WTC11 (cell line): ENCODE data around the gene DAO.

Experiments used
- ATF6 ChIP-seq: sonication (generic); formaldehyde crosslinking; IDR thresholded peaks from 2 replicates; pipeline ENCODE4 v1.8.1; 2023; ENCODE audit warnings: mild to moderate bottlenecking, missing genetic modification reagents
- CREB1 ChIP-seq: sonication (generic); formaldehyde crosslinking; IDR thresholded peaks from 2 replicates; pipeline ENCODE4 v1.8.0; 2023; ENCODE audit warnings: mild to moderate bottlenecking, missing genetic modification reagents
- CTCF ChIP-seq: fragments of 200-600 bp; IDR thresholded peaks from 2 replicates; pipeline ENCODE4 v1.8.0; 2022; ENCODE audit warnings: antibody characterized with exemption
- MAX ChIP-seq: sonication (generic); formaldehyde crosslinking; IDR thresholded peaks from 2 replicates; pipeline ENCODE4 v1.8.0; 2022; ENCODE audit warnings: mild to moderate bottlenecking, missing genetic modification reagents
- NR1H2 ChIP-seq: sonication (generic); formaldehyde crosslinking; IDR thresholded peaks from 2 replicates; pipeline ENCODE4 v1.9.0; 2021; ENCODE audit warnings: mild to moderate bottlenecking, moderate library complexity, missing genetic modification reagents
- NR2C2 ChIP-seq: sonication (generic); formaldehyde crosslinking; IDR thresholded peaks from 2 replicates; pipeline ENCODE4 v1.8.0; 2022; ENCODE audit warnings: mild to moderate bottlenecking, missing genetic modification reagents
- TEAD4 ChIP-seq: sonication (generic); formaldehyde crosslinking; IDR thresholded peaks from 2 replicates; pipeline ENCODE4 v1.8.0; 2022; ENCODE audit warnings: mild to moderate bottlenecking, missing genetic modification reagents
- TF ChIP-seq, protein P1 (sequence below): sonication (generic); formaldehyde crosslinking; IDR thresholded peaks from 2 replicates; pipeline ENCODE4 v1.8.0; 2023; ENCODE audit warnings: mild to moderate bottlenecking, missing genetic modification reagents
- TF ChIP-seq, protein P2 (sequence below): fragments of 250-450 bp; sonication (Bioruptor Pico); IDR thresholded peaks from 2 replicates; pipeline ENCODE4 v1.9.0; 2021; ENCODE audit warnings: mild to moderate bottlenecking
- TF ChIP-seq, protein P3 (sequence below): sonication (generic); formaldehyde crosslinking; IDR thresholded peaks from 2 replicates; pipeline ENCODE4 v1.8.1; 2023; ENCODE audit warnings: mild to moderate bottlenecking, moderate library complexity, missing genetic modification reagents

DNA sequence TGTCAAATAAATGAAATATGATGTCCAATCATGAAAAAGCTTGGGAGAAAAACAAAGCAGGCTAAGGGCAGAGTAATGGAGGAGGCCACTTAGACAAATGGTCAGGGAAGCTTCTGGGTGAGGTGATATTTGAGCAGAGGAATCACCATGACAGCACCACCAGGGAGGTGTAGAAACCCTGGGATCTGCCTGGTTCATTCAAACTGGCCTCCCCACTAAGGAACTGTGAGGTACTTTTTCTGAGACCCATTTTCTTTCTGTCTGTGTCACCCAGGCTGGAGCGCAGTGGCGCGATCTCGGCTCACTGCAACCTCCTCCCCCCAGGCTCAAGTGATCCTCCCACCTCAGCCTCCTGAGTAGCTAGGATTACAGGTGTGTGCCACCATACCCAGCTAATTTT lies 14.7 kb upstream of the DAO start:
- no peak for TF ChIP-seq CTCF
- TF ChIP-seq NR2C2 (CRISPR knock-in tag), result no peak
- TF ChIP-seq MAX, result no peak
- no peak for TF ChIP-seq NR1H2 (CRISPR knock-in tag)
- no peak for TF ChIP-seq TEAD4 (CRISPR knock-in tag)
- TF ChIP-seq, protein P1, sequence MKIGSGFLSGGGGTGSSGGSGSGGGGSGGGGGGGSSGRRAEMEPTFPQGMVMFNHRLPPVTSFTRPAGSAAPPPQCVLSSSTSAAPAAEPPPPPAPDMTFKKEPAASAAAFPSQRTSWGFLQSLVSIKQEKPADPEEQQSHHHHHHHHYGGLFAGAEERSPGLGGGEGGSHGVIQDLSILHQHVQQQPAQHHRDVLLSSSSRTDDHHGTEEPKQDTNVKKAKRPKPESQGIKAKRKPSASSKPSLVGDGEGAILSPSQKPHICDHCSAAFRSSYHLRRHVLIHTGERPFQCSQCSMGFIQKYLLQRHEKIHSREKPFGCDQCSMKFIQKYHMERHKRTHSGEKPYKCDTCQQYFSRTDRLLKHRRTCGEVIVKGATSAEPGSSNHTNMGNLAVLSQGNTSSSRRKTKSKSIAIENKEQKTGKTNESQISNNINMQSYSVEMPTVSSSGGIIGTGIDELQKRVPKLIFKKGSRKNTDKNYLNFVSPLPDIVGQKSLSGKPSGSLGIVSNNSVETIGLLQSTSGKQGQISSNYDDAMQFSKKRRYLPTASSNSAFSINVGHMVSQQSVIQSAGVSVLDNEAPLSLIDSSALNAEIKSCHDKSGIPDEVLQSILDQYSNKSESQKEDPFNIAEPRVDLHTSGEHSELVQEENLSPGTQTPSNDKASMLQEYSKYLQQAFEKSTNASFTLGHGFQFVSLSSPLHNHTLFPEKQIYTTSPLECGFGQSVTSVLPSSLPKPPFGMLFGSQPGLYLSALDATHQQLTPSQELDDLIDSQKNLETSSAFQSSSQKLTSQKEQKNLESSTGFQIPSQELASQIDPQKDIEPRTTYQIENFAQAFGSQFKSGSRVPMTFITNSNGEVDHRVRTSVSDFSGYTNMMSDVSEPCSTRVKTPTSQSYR (CRISPR knock-in tag), result no peak
- TF ChIP-seq, protein P2, sequence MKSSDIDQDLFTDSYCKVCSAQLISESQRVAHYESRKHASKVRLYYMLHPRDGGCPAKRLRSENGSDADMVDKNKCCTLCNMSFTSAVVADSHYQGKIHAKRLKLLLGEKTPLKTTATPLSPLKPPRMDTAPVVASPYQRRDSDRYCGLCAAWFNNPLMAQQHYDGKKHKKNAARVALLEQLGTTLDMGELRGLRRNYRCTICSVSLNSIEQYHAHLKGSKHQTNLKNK (CRISPR knock-in tag), result no peak
- TF ChIP-seq, protein P3, sequence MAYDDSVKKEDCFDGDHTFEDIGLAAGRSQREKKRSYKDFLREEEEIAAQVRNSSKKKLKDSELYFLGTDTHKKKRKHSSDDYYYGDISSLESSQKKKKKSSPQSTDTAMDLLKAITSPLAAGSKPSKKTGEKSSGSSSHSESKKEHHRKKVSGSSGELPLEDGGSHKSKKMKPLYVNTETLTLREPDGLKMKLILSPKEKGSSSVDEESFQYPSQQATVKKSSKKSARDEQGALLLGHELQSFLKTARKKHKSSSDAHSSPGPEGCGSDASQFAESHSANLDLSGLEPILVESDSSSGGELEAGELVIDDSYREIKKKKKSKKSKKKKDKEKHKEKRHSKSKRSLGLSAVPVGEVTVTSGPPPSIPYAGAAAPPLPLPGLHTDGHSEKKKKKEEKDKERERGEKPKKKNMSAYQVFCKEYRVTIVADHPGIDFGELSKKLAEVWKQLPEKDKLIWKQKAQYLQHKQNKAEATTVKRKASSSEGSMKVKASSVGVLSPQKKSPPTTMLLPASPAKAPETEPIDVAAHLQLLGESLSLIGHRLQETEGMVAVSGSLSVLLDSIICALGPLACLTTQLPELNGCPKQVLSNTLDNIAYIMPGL, result no peak
- no peak for TF ChIP-seq CREB1 (CRISPR knock-in tag)
- no peak for TF ChIP-seq ATF6 (CRISPR knock-in tag)
